GM21423 (cell line): Measurements from ENCODE around the gene DNTT.
"Not testable (repeated sequence)": the region's sequence is repeated elsewhere in the genome, so short reads cannot be mapped to it uniquely, and the experiment has no call there.

Source experiments
- ATAC-seq: cut with Tn5 transposase; IDR thresholded peaks from one replicate; pipeline ENCODE4 v1.9.1; 2021; ENCODE audit warnings: mild to moderate bottlenecking, moderate library complexity; ENCODE audit not compliant: unreplicated experiment

DNTT gene

GRCh38 chr10:96305019-96305418 is 785 bp downstream of the DNTT start:
- ATAC-seq, result no peak

GRCh38 chr10:96306516-96306915 is 2.3 kb downstream of the DNTT start:
- peak; percentile 62 for ATAC-seq

DNA sequence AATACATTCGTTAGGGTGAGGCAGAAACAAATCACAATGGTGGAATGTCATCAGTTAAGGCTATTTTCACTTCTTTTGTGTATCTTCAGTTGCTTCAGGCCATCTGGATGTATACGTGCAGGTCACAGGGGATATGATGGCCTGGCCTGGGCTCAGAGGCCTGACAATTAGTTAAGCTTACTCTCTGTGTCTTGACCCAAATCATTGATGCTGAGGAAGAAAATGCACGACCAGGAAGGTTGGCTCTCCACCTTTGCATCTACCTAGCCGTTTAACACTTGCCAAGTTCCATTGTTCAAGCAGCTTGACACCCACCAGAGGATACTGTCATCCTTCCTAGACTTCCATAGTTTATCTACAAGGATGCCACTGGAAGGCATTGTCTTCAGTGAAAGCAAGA is 4.6 kb downstream of the DNTT start:
- not testable (repeated sequence) for ATAC-seq

GRCh38 chr10:96309628-96310320 is 5.5 kb downstream of the DNTT start:
- no peak for ATAC-seq

DNA sequence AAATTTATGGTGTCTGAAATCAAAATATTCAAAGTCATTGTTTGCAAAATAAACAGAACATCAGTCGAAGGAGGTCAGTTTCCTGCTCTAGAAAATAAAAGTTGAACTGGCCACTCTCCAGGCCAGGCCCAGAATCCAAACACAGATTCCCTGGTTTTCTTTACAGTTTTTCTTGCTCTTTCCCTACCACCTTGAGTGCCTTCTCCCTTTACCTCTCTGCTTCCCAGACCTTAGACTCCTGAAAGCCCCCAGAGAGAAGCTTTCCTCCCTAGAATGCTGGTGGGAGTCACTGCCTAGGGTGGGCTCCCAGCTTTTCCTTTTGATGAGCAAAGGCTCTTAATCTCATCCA is 6.1 kb downstream of the DNTT start:
- no peak for ATAC-seq

DNA sequence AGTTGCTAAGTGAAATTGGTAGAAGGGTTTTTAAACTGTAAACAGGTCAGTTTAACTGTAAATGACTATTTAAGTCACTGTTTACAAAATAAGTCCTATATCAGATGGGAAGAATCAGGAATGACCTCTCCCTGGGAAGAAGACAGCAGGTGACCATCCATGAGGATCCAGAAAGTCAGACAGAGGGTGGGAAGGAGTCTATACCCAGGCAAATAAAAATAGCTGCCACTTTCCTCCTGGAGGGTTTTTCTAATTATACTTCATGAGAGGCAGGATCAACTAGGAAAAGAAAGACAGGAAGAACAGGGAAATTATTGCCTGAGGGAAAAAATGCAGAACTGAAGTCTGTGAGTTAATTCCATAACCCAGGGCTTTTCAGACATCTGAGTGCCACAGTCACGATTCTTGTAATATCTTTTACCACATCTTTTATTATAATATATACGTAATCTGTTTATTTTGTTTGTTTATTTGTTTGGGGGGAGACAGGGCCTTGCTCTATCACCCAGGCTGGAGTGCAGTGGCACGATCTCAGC is 7.0 kb downstream of the DNTT start:
- no peak for ATAC-seq

DNA sequence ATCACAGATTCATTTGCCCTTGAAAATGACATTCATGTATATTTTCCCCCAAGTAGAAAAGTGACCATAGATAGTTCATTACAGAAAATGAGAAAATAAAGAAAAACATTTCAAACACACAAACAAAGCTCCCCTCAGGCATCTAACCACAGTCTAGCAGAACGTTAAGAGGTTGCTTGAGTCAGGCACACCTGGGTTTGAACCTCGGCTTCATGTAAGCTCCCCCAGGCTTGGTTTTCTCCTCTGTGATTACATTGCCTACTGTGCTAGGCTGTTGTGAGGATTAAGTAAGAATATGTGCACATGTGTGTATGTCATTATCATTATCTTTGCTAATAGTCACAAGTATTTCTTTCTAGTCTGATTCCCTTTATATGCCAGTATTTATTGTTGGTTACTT is 9.1 kb downstream of the DNTT start:
- no peak for ATAC-seq

DNA sequence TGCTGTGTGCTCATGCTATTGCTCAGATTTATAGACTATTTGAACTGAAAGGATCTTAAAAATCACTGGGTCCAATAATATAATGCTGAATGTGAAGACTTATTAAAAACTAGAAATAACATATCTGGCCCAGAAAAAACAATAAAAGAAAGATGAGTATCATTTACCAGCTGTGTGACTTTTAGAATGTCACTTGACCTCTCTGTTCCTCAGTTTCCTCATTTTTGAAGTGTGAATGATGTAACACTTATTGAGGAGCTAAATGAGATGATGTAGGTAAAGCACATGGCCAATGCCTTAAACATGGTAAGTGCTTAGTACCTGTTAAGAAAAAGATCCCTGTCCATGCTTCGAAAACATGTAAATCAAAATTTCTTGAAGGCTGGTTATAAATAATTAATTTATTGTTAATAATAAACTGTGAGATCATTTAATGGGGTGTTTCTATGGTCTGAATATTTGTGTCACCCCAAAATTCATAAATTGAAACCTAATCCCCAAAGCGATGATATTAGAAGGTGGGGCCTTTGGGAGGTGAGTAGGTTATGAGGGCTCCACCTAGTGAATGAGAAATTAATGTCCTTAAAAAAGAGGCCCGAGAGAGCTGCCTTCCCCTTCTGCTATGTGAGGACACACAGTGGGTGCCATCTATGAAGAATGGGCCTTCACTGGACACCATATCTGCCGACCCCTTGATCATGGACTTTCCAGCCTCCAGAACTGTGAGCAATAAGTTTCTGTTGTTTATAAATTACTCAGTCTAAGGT is 13.0 kb downstream of the DNTT start:
- no peak for ATAC-seq

- ATAC-seq, result no peak
Measured at GRCh38 chr10:96319754-96320474, 15.7 kb downstream of the DNTT start.

- no peak for ATAC-seq
Measured at GRCh38 chr10:96321822-96322221, 17.6 kb downstream of the DNTT start.

DNA sequence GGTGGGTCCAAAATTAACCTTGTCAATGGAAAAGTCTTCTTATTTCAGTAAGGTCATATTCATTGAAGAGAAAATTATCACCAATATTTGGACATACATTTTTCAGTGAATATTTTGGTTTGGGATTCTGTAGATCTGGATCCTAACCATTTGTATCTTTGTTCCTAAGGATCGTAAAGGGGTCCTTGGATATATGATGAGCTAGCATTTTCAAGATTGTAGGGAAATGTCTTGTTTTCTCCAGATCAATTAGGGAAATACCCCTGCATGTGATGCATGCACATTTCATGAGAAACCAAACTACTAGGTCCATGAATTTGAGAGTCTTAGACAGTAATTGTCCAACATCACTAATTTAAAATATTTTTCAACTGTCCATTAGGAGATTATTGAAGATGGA is 18.0 kb downstream of the DNTT start:
- ATAC-seq, result no peak

DNA sequence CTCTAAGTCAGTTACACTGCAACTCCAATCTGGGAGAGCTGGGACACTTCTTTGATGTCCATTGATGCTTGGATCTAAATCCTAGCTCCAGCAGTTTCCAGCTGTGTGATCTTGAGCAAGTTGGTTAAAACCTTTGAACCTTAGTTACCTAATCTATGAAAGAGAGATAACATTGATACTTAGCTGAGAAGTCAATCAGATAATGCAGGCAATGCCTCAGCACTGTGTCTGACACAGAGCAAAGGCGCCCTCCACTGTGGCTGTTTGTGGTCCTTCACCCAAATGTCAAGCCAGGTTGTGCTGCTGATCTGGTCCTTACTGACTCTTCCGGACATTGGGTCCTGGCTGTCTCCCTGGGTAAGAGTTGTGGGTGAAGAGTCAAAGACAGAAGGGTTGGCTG is 20.2 kb downstream of the DNTT start:
- ATAC-seq, result no peak

DNA sequence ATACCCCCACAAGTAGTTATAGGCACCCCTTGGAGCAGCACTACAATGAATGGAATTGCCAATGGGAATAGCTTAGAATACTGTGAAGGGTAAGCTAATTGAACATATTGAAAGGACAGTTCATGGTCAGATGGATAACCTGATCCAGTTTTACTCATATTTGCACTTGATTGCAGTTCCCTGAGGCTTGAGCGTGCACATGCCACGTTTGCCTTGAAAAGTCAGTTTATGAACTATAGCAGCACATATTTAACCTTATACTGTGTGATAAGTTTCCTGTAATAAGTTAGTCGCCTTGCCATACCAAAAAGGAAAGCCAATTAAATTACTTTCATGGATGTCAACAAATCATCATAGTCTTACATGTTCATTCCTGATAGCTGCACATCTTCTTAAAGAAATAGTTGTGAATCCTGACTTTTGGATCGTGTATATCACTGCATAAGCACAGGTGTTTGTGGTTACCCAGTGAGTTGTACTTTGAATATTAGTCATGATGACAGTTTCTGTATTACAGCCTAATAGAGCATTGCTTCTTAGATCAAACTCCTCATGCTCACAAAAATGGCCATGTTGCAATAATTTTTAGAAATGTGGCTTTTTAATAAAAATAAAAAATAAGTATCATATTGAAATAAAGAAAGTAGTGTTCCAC is 21.6 kb downstream of the DNTT start:
- peak; percentile 89 for ATAC-seq

GRCh38 chr10:96327462-96327861 is 23.2 kb downstream of the DNTT start:
- ATAC-seq, result no peak

DNA sequence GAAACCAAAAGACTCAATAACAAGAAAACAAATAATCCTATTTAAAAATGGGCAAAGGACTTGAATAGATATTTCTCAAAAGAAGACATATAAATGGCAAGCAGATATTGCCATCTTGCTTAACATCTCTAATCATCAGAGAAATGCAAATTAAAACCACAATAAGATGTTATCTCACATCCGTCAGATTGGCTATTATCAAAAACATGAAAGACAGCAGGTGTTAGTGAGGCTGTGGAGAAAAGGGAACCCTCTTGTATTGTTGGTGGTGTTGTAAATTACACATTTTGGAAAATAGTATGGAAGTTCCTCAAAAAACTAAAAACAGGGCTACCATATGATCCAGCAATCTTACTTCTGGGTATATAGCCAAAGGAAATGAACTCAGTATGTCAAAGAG is 28.9 kb downstream of the DNTT start:
- ATAC-seq, result no peak

- ATAC-seq, result no peak
Measured at GRCh38 chr10:96334616-96335526, 30.6 kb downstream of the DNTT start.

- ATAC-seq, result no peak
Measured at GRCh38 chr10:96337106-96337505, 32.9 kb downstream of the DNTT start.

DNA sequence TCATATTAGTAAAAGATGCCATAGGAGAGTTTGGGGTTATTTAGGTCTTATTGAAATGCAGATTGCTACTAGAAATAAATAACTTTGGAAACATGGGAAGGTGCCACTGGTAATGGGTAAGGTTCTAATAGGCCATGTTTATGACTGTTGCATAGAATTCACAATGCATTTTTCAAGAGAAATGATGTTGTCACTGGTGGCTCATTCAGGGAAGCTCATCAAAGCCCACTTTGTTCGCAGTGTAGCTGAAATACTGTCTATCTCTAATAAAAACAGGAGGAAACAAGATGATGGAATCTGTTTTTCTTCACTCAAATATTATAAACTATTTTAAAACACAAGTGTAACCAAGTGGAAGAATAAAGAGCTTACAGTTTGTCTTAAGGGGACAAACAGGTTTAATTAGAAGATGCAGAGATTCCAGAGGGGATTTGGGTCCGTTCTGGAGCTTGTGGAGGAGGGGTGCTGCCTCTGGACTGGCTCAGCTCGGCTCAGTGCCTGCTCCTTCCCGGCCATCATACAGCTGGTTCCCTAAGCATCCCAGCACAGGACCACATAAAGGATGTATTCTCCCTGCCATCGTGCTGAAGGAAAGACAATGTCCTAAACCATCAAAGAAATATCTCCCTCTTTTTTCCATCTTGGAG is 34.2 kb downstream of the DNTT start:
- ATAC-seq, result no peak

GRCh38 chr10:96339383-96339782 is 35.1 kb downstream of the DNTT start:
- no peak for ATAC-seq
